ENCODE results near the gene GRIK1.
"Not testable (repeated sequence)": the region's sequence is repeated elsewhere in the genome, so short reads cannot be mapped to it uniquely, and the experiment has no call there.

GRIK1 gene

DNA sequence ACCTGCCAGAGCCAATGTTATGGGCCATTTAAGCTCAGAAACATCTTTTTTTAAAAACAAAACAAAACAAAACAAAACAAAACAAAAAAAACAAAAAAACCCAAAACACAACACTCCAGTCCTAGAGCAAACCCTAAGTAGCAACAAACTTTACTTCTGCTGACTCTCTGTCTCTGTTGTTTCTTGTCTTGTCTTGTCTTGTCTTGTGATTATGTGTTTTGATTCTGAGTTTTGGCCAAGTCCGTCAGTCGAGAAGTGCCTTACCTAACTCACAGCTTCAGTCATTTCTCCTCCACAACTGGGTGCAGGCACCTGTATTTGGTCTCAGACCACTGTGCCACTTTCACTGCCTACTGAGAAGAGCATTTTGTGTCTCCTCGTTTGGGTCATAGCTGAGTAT, 333.2 kb downstream of the GRIK1 start:
- no peak overlapping the region for H2AFZ ChIP-seq (ENCODE audit: insufficient read depth, low read length, poor library complexity)
- no peaks in the 10 kb centered on the region for H3K36me3 ChIP-seq (ENCODE audit: control insufficient read depth in 1 of 2, insufficient read depth in 2 of 2, low read length in 2 of 2)
- H3K9me3 ChIP-seq (ENCODE audit: insufficient read depth, low read depth, low read length): no peaks in the 10 kb centered on the region
- H4K91ac ChIP-seq (ENCODE audit: low read depth, low read length): no peak overlapping the region
- H3K4ac ChIP-seq (ENCODE audit: low read depth, low read length): no peak overlapping the region
- DNase-seq: no peak
- H3K79me1 ChIP-seq (ENCODE audit: low read length): no peaks in the 10 kb centered on the region
- no peak overlapping the region for H3K9ac ChIP-seq (ENCODE audit: low read length)
- no peak overlapping the region for H4K8ac ChIP-seq (ENCODE audit: low read depth, low read length)
- H3K4me3 ChIP-seq (ENCODE audit: low read depth, low read length): no peak overlapping the region
- no peak overlapping the region for H2BK120ac ChIP-seq (ENCODE audit: insufficient read depth, low read length, poor library complexity)
- H4K12ac ChIP-seq (ENCODE audit: low read depth, low read length): no peak overlapping the region
- H3K4me2 ChIP-seq (ENCODE audit: low read length): no peak overlapping the region
- H3K27ac ChIP-seq (ENCODE audit: low read depth, low read length): no peak overlapping the region
- no CpG with 5 or more reads among the region's 3 CpGs for WGBS (ENCODE audit: extremely low coverage, insufficient coverage, insufficient read length)
- no peak overlapping the region for H2AK5ac ChIP-seq (ENCODE audit: low read length)
- H3K23ac ChIP-seq (ENCODE audit: low read length): peak overlapping the region; percentile 40
- no peak overlapping the region for H3K18ac ChIP-seq (ENCODE audit: low read length)
- no peak overlapping the region for H2BK5ac ChIP-seq (ENCODE audit: low read depth, low read length, poor library complexity)
- no peak overlapping the region for H3K14ac ChIP-seq (ENCODE audit: low read length)
- H3K4me1 ChIP-seq (ENCODE audit: control insufficient read depth in 1 of 2, insufficient read depth in 2 of 2, low read length in 2 of 2): no peaks in the 10 kb centered on the region
- H3K79me2 ChIP-seq (ENCODE audit: control insufficient read depth, insufficient read depth, low read length, poor library complexity): no peaks in the 10 kb centered on the region
- H2BK12ac ChIP-seq (ENCODE audit: low read length): no peak overlapping the region
- H3K27me3 ChIP-seq (ENCODE audit: insufficient read depth, low read length): no peaks in the 10 kb centered on the region

DNA sequence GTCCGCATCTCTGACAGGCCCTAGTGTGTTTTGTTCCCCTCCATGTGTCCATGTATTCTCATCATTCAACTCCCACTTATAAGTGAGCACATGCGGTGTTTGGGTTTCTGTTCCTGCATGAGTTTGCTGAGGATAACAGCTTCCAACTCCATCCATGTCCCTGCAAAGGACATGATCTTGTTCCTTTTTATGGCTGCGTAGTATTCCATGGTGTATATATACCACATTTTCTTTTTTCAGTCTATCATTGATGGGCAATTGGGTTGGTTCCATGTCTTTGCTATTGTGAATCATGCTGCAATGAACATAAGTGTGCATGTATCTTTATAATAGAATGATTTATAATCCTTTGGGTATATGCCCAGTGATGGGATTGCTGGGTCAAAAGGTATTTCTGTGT, 334.6 kb downstream of the GRIK1 start:
- no CpG with 5 or more reads among the region's 3 CpGs for WGBS (ENCODE audit: extremely low coverage, insufficient coverage, insufficient read length)
- H3K79me2 ChIP-seq (ENCODE audit: control insufficient read depth, insufficient read depth, low read length, poor library complexity); H3K14ac ChIP-seq (ENCODE audit: low read length): not testable (repeated sequence)

DNA sequence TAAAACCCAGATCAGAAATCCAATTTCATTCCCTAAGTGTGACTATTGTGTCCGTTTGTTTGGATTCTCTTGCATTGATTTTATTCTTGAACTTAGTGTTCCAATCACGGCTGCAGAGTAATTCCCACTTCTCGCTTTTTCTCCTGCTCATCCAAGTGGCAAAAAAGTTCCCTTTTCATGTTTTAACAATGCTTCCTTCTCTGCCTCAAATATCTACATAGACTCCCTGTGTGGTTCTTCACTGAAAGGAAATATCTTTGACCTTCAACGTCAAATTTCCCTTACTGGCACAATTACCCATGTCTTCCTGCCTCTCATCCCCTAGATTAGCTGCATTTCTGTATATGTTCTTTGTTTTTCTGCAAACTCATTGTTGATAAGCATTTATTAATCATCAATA, 335.7 kb downstream of the GRIK1 start:
- no peak overlapping the region for H3K18ac ChIP-seq (ENCODE audit: low read length)
- no peak overlapping the region for H2BK12ac ChIP-seq (ENCODE audit: low read length)
- H3K27ac ChIP-seq (ENCODE audit: low read depth, low read length): no peak overlapping the region
- H3K4me2 ChIP-seq (ENCODE audit: low read length): no peak overlapping the region
- no peaks in the 10 kb centered on the region for H3K27me3 ChIP-seq (ENCODE audit: insufficient read depth, low read length)
- H2BK120ac ChIP-seq (ENCODE audit: insufficient read depth, low read length, poor library complexity): no peak overlapping the region
- H2AFZ ChIP-seq (ENCODE audit: insufficient read depth, low read length, poor library complexity): no peak overlapping the region
- no peaks in the 10 kb centered on the region for H3K9me3 ChIP-seq (ENCODE audit: insufficient read depth, low read depth, low read length)
- DNase-seq: no peak
- no peak overlapping the region for H2BK5ac ChIP-seq (ENCODE audit: low read depth, low read length, poor library complexity)
- H2AK5ac ChIP-seq (ENCODE audit: low read length): no peak overlapping the region
- H4K91ac ChIP-seq (ENCODE audit: low read depth, low read length): no peak overlapping the region
- H4K12ac ChIP-seq (ENCODE audit: low read depth, low read length): no peak overlapping the region
- H3K4me3 ChIP-seq (ENCODE audit: low read depth, low read length): no peak overlapping the region
- H3K9ac ChIP-seq (ENCODE audit: low read length): no peak overlapping the region
- no peaks in the 10 kb centered on the region for H3K4me1 ChIP-seq (ENCODE audit: control insufficient read depth in 1 of 2, insufficient read depth in 2 of 2, low read length in 2 of 2)
- H3K14ac ChIP-seq (ENCODE audit: low read length): no peak overlapping the region
- no peaks in the 10 kb centered on the region for H3K36me3 ChIP-seq (ENCODE audit: control insufficient read depth in 1 of 2, insufficient read depth in 2 of 2, low read length in 2 of 2)
- H3K79me1 ChIP-seq (ENCODE audit: low read length): no peaks in the 10 kb centered on the region
- no peak overlapping the region for H4K8ac ChIP-seq (ENCODE audit: low read depth, low read length)
- no peaks in the 10 kb centered on the region for H3K79me2 ChIP-seq (ENCODE audit: control insufficient read depth, insufficient read depth, low read length, poor library complexity)
- WGBS (ENCODE audit: extremely low coverage, insufficient coverage, insufficient read length): no CpG with 5 or more reads among the region's 4 CpGs
- H3K4ac ChIP-seq (ENCODE audit: low read depth, low read length): no peak overlapping the region
- H3K23ac ChIP-seq (ENCODE audit: low read length): no peak overlapping the region

More for the DNA sequence above, 334.6 kb downstream of the GRIK1 start:
- not testable (repeated sequence) for H2BK12ac ChIP-seq (ENCODE audit: low read length); H3K4ac ChIP-seq (ENCODE audit: low read depth, low read length); H4K91ac ChIP-seq (ENCODE audit: low read depth, low read length); H3K27ac ChIP-seq (ENCODE audit: low read depth, low read length); H3K4me2 ChIP-seq (ENCODE audit: low read length); H3K9me3 ChIP-seq (ENCODE audit: insufficient read depth, low read depth, low read length); H3K9ac ChIP-seq (ENCODE audit: low read length); H2BK5ac ChIP-seq (ENCODE audit: low read depth, low read length, poor library complexity); DNase-seq; H3K36me3 ChIP-seq (ENCODE audit: control insufficient read depth in 1 of 2, insufficient read depth in 2 of 2, low read length in 2 of 2); H2AK5ac ChIP-seq (ENCODE audit: low read length); H3K18ac ChIP-seq (ENCODE audit: low read length); H3K27me3 ChIP-seq (ENCODE audit: insufficient read depth, low read length); H4K8ac ChIP-seq (ENCODE audit: low read depth, low read length); H3K4me3 ChIP-seq (ENCODE audit: low read depth, low read length); H4K12ac ChIP-seq (ENCODE audit: low read depth, low read length); H2AFZ ChIP-seq (ENCODE audit: insufficient read depth, low read length, poor library complexity); H3K23ac ChIP-seq (ENCODE audit: low read length); H2BK120ac ChIP-seq (ENCODE audit: insufficient read depth, low read length, poor library complexity); H3K4me1 ChIP-seq (ENCODE audit: control insufficient read depth in 1 of 2, insufficient read depth in 2 of 2, low read length in 2 of 2); H3K79me1 ChIP-seq (ENCODE audit: low read length)

DNA sequence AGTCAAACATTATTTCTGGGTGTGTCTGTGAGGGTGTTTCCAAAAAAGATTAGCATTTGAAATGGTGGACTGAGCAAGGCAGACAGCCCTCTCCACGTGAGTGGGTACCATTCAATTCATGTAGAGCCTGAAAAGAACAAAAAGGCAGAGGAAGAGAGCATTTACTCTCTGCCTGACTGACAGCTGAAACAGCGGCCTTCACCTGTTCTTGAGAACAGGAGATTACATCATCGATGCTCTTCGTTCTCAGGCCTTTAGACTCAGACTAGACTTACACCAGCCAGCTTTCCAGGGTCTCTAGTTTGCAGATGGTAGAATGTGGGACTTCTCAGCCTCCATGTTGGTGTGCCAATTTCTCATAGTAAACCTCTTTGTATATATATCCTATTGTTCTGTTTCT, 338.7 kb downstream of the GRIK1 start:
- Histone ChIP-seq H2BK12ac (ENCODE audit: low read length) (no peak overlapping the region), H3K4me2 (ENCODE audit: low read length) (no peak overlapping the region), H3K4me1 (ENCODE audit: control insufficient read depth in 1 of 2, insufficient read depth in 2 of 2, low read length in 2 of 2) (no peaks in the 10 kb centered on the region), H3K9ac (ENCODE audit: low read length) (no peak overlapping the region), H2BK5ac (ENCODE audit: low read depth, low read length, poor library complexity) (no peak overlapping the region), H2AK5ac (ENCODE audit: low read length) (no peak overlapping the region), H3K18ac (ENCODE audit: low read length) (no peak overlapping the region), H3K9me3 (ENCODE audit: insufficient read depth, low read depth, low read length) (no peaks in the 10 kb centered on the region), H4K91ac (ENCODE audit: low read depth, low read length) (no peak overlapping the region), H3K36me3 (ENCODE audit: control insufficient read depth in 1 of 2, insufficient read depth in 2 of 2, low read length in 2 of 2) (no peaks in the 10 kb centered on the region), H3K27me3 (ENCODE audit: insufficient read depth, low read length) (no peaks in the 10 kb centered on the region), H4K8ac (ENCODE audit: low read depth, low read length) (no peak overlapping the region), H4K12ac (ENCODE audit: low read depth, low read length) (no peak overlapping the region), H3K14ac (ENCODE audit: low read length) (no peak overlapping the region), H3K27ac (ENCODE audit: low read depth, low read length) (no peak overlapping the region), H3K4me3 (ENCODE audit: low read depth, low read length) (no peak overlapping the region), H2BK120ac (ENCODE audit: insufficient read depth, low read length, poor library complexity) (no peak overlapping the region), H3K79me1 (ENCODE audit: low read length) (no peaks in the 10 kb centered on the region), H3K79me2 (ENCODE audit: control insufficient read depth, insufficient read depth, low read length, poor library complexity) (no peaks in the 10 kb centered on the region), H3K4ac (ENCODE audit: low read depth, low read length) (no peak overlapping the region), H2AFZ (ENCODE audit: insufficient read depth, low read length, poor library complexity) (no peak overlapping the region), H3K23ac (ENCODE audit: low read length) (no peak overlapping the region)
- WGBS (ENCODE audit: extremely low coverage, insufficient coverage, insufficient read length): no CpG with 5 or more reads among the region's 4 CpGs
- no peak for DNase-seq

Data from trophoblast cell (in vitro differentiated cells and primary cell).